HG03060 (cell line): ENCODE data around the gene DCAF8L2.
"Not testable (repeated sequence)": the region's sequence is repeated elsewhere in the genome, so short reads cannot be mapped to it uniquely, and the experiment has no call there.

ENCODE experiments used
- ATAC-seq: cut with Tn5 transposase; IDR thresholded peaks from one replicate; pipeline ENCODE4 v1.9.1; 2021; ENCODE audit warnings: low read depth, moderate number of reproducible peaks; ENCODE audit not compliant: unreplicated experiment

DCAF8L2 gene

DNA sequence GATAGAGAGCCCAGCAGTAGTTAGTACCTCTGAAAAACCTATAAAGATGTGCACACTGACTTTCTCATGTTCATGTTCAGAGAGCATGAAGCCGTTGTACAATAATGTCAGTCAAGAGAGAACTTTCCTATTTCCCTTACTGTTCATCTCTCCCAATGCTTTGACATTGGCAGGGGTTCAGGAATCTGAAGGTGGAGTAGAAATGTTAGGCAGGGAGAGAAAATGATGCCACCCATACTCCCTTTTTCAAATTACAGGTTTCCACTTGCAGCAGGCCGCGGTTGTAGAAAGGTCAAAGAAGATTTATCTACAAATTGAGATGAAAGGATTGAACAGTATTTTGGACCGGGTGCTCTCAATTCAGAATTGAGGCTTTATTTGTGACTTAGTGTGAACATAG, 84.3 kb downstream of the DCAF8L2 start:
- no peak for ATAC-seq

DNA sequence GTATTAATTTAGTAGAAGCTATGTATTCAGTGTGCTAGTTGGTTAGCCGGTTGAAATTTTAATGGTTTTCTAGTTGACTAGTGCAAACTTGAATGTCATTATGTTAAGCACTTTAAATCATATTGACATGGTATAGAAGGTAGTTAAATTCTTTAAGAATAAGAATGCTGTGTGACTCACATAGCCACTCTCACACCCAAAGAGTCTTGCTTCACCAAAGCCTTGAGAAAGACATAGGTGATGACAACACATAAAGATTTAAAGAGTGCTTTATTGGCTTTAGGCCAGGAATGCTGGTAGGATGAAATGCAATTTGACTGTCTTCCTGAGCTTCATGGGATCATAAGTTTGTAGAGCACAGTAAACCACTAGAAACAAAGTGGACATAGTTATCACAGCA, 85.3 kb downstream of the DCAF8L2 start:
- ATAC-seq: no peak

DNA sequence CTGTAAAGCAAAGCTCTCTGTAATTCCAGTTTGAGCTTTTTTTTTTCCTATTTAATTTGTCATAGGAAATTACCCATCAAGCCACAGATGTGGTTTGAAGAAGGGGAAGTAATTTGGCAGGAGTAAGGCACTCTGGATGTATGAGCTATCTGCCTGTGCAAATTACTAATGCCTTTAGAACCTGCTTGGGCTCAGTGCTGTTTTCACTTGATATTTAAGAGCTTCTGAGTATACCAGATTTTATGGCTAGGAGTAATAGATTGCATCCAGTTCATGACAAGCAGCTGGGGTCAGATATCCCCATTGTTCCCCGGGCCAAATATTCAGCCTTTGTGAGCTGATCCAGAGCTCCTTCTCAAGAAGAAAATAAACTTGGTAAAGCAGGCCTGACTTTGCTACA, 89.1 kb downstream of the DCAF8L2 start:
- ATAC-seq: no peak

DNA sequence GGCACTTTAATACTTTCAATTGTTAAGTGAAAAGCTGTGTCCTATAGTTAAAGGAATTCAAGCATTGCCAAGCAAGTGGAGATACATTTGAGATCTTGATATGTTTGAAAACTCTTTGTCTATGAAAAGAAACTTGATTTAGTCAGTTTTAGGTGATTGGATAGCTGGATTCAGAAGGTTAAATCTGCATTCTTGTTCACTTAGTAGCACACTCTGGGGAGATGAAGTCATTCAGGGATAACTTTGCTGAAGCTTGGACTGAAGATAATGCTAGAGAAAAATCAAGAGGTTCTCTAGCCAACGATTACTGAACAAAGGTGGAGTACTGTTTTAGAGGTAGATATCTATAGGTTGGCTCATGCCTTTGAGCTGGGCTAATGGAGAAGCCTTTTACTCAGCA, 90.6 kb downstream of the DCAF8L2 start:
- ATAC-seq: no peak

DNA sequence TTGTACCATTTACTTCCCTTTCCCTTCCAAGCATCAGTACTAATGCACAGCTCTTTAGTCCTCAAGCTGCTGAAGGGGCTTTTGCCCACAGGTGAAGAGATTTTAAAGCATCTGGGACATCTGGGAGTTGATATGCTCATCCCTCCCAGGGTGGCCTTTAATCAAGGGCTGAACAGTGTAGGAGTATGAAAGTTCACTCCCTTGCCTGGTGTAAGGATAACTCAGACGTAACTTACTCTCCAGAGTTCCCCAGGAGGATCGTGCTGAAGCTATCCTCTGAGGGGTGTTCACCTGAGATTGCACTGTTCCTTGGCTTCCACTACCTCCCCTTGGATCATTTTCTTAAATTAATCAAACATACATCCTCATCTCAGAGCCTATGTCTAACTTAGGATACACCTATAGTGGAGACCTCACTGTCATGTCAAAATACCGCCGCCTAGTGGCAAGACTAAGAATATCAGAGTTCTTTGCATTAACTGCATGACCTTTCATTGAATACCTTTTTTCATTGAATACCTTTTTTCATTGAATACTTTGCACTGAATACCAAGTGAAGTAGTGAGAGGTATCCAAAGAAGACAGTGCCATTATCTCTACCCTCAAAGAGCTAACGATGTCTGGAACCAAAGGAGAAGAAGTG, 93.5 kb downstream of the DCAF8L2 start:
- ATAC-seq: not testable (repeated sequence)

DNA sequence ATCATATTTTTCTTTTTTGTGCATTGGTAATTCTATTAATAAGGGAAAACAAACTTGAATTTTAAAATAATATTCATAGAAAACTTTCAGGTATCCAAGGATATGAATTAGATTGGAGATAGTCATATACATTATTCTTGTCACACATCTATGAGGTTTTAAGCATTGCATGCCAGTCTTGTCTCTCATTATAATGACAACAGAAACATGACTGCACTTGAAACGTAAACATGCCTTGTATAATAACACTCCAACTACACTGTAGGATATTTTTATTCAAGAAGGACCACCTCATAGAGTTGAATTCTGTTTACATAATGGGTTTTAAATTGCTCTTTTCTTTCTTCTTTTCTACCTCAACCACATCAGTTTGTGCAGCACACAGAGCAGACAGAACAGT, 104.5 kb downstream of the DCAF8L2 start:
- no peak for ATAC-seq

DNA sequence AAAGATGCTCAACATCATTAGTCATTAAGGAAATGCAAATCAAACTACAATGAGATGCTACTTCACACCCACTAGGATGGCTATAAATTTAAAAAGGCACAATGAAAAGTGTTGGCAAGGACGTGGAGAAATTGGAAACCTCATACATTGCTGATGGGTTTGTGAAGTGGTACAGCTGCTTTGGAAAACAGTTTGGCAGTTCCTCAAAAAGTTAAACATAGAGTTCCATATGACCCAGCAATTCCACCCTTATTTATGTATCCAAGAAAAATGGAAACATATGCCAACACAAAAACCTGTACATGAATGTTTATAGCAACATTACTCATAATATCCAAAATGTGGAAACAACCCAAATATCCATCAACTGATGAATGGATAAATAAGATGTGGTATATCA, 116.4 kb downstream of the DCAF8L2 start:
- ATAC-seq: no peak

DNA sequence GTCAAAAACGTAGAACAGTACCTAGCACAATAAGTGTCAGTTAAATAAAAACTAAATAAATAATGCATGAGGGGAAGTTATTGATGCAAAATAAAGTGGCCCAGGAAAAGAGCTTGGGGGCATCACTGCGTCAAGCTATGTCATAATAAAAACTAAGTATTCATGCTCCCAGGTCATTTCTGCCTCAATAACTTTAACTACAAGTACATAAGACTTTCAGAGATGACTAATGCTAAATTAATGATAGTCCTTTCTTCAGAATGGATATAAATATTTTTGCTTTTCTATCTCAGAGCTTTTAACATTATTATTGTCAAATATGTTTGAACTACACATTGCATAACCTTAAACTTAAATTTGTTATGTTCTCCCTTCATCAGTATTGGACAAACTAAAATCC, 125.5 kb downstream of the DCAF8L2 start:
- no peak for ATAC-seq

DNA sequence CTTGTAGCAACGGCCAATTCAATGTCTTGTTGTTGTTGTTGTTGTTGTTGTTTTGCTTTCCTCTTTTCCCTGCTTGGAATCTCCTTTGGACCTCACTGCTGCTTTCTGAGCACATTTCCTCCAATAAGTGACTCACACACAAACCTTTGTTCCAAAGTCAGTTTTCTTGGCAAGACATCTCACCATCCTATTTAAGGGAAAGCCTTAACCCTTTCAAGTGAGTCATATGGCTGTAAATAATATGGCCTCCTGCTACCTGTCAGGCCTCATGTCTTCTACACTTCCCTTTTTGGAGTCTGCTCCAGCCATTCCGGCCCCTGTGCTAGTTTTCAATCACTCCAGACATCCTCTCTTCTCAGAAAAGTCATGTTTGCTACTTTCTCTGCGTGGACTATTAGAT, 138.1 kb downstream of the DCAF8L2 start:
- ATAC-seq: no peak

DNA sequence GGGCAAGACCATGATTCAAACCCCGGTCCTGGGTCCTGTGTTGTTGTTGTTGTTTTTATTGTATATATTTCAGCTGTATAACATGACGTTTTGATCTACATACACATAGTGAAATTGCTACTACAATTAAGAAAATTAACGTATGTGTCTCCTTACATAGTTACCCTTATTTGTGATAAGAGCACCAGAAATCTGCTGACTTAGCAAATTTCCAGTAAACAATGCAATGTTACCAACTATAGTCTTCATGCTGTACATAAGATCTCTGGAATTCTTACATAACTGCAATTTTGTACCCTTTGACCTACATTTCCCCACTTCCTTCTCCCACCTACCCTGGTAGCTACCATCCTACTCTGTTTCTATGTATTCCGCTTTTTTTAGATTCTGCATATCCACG, 141.8 kb downstream of the DCAF8L2 start:
- no peak for ATAC-seq

DNA sequence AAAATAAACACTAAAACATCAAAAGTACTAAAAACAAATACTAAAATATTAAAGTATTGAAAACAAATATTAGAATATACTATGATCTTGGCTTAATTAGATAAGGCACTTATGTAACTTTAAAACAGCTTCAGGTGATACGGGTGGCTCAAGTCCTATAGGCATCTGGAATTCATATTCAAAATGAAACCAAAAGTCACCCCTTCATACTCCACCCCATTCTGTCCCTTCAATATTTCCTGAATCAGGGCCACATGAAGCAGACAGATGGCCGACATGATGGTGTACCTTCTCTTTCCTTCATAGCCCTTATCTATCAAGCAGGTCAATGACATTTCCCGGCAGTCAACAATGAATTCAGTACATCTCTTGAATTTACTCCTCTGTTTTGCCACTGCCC, 145.8 kb downstream of the DCAF8L2 start:
- ATAC-seq: no peak

DNA sequence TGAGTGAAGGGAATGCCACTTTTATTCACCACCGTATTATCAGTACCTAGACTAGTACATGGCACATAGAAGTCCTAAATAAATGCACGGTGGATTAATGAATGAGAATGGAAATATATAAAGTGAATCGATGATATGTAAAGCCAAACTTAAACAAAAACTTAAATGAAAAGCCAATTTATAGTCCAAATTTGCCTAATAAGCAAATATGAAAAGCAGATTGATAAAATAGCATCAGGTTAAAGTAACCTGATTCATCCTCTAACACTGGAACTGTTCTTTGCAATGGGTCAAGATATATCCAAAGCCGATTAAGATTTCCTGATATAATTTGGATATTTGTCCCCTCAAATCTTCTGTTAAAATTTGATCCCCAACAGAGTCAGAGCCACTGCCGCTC, 150.8 kb downstream of the DCAF8L2 start:
- no peak for ATAC-seq

DNA sequence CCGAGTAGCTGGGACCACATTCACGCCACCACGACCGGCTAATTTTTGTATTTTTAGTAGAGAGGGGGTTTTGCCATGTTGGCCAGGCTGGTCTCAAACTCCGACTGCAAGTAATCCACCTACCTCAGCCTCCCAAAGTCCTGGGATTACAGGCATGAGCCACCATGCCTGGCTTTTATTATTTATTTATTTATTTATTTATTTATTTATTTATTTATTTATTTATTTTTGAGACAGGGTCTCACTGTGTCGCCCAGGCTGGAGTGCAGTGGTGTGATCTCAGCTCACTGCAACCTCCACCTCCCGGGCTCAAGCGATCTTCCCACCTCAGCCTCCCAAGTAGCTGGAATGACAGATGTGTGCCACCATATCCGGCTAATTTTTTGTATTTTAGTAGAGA, 153.4 kb downstream of the DCAF8L2 start:
- not testable (repeated sequence) for ATAC-seq

DNA sequence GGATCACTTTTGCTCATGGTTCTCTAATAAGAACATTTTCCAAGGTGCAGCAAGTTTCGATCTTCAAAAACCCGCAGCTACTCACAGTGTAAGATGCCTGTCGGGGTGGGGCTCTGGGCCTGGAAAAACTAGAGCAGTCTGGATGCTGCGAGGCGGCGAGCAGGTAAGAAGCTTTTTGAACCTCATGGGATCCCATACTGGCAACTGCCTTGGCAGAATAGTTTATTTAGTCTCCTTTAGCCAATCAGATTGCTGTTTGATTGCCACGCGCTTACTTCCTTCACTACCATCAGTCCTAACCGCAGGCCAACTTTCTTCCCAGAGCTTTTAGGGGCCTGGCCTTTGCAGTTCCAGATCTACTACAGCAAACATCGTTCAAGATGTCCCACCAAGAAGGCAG, 156.4 kb downstream of the DCAF8L2 start:
- no peak for ATAC-seq

DNA sequence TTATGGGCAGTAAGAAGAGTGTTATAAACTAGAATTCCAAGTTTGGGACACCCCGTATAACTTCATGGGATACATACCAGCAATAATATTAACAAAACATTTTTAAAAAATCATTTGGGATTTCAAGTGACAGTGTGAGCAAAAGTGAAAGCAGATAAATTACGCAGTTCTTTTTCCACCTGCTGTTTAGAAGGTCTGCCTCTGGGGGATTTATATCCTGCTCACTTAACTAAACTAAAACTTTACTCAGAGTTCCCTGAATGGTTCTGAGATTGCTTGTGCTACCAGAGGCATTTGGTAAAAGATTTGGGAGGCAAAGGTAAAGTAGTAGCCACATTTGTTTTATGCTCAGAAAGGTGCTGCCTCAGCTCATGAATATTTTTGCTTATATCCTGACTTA, 160.2 kb downstream of the DCAF8L2 start:
- not testable (repeated sequence) for ATAC-seq

DNA sequence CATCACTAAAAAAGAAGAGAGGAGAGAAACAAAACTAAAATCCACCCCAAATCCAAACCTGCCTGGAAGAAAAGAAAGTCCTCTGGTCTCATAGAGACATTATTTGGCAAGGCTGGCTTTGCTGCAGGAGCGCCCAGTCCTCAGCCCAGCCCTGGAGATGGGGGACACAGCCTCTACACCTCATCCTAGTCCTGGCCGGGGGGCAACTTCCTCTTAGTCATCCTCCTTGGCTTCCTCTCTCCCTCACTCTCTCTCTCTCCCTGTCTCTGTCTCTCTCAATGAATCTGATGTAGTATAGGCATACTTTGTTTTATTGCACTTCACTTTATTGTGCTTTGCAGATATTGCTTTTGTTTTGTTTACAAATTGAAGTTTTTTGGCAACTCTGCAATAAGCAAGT, 161.8 kb downstream of the DCAF8L2 start:
- no peak for ATAC-seq

DNA sequence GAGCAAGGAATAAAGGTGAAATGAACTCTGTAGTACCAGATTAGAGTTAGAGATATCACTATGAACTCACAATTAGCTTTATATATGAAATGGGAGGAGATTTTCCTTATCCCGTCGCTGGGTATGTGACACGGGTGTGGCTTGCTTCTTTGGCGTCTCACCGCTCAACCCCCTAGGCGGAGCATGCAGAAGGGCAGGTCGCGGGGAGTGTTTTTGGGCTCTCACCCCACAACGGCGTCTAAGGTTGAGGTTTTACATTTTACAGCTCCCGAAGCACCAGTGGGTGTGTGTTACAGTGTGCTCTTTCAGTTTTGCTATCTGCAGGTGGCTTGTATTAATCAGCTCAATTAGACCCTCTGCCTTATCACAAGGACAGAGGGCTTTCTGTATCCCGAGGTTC, 175.6 kb downstream of the DCAF8L2 start:
- no peak for ATAC-seq

DNA sequence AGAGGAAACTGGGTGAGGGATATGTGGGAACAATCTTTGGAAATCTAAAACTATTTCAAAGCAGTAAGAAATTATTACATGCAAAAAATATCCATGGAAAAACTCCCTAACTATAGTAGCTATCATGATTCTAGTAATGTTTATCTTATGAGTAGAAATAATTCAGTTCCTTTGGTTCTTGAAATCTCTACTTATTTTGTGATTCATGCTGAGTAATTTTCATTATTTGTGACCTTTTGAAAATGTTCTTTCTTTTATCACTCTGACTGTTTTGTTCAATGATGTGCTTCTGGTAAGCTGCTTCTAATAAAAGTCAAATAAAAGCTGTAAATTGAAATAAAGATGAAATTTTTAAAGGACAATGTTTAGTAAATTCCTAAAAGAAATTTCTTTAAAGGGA, 177.2 kb downstream of the DCAF8L2 start:
- ATAC-seq: no peak

DNA sequence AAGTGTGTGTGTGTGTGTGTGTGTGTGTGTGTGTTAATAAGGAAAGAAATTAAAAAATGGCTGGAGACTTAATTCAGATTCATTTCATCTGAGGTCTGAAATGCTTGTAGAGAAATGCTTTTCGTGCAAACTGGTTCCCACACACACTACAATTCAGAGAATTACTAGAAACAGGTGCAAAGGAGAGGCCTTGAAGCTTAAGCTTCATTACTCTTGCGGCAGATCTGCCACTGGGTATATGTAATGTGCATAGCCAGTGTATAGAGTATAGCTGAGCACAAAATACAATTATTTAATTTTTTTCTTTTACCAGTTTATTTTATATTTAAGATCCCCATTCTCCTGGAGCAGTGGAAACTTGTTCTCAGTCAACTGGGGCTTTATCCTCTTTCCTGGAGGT, 185.8 kb downstream of the DCAF8L2 start:
- ATAC-seq: no peak

DNA sequence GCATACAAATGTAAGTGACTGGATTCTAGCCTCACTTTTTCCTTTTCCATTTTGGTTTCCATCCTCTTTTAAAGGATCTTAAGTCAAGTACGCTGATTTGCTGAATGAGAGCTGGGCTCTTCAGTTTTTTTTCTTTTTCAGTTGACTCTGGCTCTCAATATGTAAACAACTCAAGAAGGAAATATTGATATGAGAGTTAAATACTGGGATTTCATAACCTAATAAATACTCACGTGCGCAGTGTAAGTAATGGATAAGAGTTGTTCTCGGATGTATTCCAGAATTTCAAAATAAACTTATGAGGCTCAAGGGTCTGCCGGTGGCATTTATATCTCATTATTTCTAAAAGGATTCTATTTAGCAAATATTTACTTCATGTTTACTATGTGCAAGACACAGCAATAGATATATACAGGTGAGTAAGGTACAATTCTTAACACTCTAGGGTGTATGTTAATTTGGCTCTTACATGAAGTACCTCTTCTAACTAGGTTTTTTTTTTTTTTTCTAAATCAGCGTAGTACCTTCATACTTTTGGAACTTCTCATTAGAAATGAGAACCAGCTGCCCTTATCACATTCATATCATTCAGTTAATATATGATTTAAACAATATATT, 206.6 kb downstream of the DCAF8L2 start:
- ATAC-seq: no peak

DNA sequence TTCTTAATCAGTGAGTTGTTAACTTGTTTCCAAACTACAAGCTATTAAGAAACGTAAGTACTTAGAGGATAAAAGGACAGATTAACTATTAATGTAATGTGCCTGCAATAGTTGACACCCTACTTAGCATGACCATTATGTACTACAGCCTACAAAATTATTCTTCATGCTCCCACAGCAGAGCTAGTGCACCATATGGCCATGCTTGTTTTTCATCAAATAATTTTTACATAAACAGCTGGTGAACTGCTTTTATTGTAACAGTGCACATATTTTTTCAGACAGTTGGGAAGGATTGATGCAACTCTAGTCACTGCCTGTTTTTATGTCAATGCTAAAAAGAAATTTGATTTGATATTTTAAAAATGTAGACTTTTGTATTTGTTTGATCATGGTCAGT, 207.4 kb downstream of the DCAF8L2 start:
- no peak for ATAC-seq
